ENCODE measurements around the gene KCND3.

GRCh38 chr1:111938536-111938935 is 50.9 kb downstream of the KCND3 start:
- TF ChIP-seq POLR2AphosphoS5 (IDR thresholded peaks at IDR 0.05; ENCODE audit: low read depth) (no peak), CTCF (conservative IDR thresholded peaks at IDR 0.05; ENCODE audit: low read depth in 2 of 2) (no peak), EZH2phosphoT487 (IDR thresholded peaks at IDR 0.05; ENCODE audit: unreplicated experiment) (no peak), EZH2 (IDR thresholded peaks at IDR 0.05; ENCODE audit: low read depth, unreplicated experiment) (no peak), ZNF114 (CRISPR knock-in tag; IDR thresholded peaks at IDR 0.05) (no peak), REST (IDR thresholded peaks at IDR 0.05; ENCODE audit: unreplicated experiment) (no peak), CREB1 (CRISPR knock-in tag; IDR thresholded peaks at IDR 0.05; ENCODE audit: low read depth) (no peak)
- TF ChIP-seq, protein P1, sequence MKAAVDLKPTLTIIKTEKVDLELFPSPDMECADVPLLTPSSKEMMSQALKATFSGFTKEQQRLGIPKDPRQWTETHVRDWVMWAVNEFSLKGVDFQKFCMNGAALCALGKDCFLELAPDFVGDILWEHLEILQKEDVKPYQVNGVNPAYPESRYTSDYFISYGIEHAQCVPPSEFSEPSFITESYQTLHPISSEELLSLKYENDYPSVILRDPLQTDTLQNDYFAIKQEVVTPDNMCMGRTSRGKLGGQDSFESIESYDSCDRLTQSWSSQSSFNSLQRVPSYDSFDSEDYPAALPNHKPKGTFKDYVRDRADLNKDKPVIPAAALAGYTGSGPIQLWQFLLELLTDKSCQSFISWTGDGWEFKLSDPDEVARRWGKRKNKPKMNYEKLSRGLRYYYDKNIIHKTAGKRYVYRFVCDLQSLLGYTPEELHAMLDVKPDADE (IDR thresholded peaks at IDR 0.05): no peak
